ENCODE measurements around the gene DDX39A. TPM values are rescaled to one million over a fixed set of nuclear protein-coding genes. Genes with fewer than 3 reads are reported as not detected.
"Not testable (repeated sequence)": the region's sequence is repeated elsewhere in the genome, so short reads cannot be mapped to it uniquely, and the experiment has no call there.

The DDX39A gene
- total RNA-seq, 2 experiments from 2014 or later = 233 to 234 TPM

DNA sequence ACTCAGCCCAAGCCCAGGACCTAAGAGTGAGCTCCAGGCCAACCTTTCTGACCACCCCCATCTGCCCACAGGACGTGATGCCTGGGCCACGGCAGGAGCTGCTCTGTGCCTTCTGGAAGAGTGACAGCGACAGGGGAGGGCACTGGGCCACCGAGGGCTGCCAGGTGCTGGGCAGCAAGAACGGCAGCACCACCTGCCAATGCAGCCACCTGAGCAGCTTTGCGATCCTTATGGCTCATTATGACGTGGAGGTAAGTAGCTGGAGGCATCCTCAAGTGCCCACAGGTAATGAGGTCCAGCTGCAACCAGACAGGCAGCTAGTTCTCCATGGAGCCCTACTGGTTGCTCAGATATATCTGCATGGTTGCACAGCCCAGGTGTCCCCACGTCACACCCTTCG lies 14.8 kb downstream of the DDX39A start:
- Mint-ChIP-seq H3K36me3 (ENCODE audit: low read depth) (peaks cover 72% of the 10 kb centered on the region), H3K9me3 (no peaks in the 10 kb centered on the region), H3K27ac (peak overlapping the region; percentile 30), H3K27me3 (no peaks in the 10 kb centered on the region), H3K4me3 (no peak overlapping the region), H3K4me1 (peaks cover 29% of the 10 kb centered on the region)
- no peak for DNase-seq
- ChIA-PET CTCF (interaction anchor here (0.5 to 4.1 kb wide), 9 partner anchors 11 to 267 kb away, joined by 3 to 37 read pairs (median 3); partner anchors contain the start of gene ADGRE5), POLR2A (interaction anchor here (1.0 to 17.7 kb wide), 13 partner anchors 8 to 523 kb away, joined by 3 to 218 read pairs (median 5); partner anchors contain the start of genes ADGRE5, ASF1B, DDX39A and DNAJB1)

DNA sequence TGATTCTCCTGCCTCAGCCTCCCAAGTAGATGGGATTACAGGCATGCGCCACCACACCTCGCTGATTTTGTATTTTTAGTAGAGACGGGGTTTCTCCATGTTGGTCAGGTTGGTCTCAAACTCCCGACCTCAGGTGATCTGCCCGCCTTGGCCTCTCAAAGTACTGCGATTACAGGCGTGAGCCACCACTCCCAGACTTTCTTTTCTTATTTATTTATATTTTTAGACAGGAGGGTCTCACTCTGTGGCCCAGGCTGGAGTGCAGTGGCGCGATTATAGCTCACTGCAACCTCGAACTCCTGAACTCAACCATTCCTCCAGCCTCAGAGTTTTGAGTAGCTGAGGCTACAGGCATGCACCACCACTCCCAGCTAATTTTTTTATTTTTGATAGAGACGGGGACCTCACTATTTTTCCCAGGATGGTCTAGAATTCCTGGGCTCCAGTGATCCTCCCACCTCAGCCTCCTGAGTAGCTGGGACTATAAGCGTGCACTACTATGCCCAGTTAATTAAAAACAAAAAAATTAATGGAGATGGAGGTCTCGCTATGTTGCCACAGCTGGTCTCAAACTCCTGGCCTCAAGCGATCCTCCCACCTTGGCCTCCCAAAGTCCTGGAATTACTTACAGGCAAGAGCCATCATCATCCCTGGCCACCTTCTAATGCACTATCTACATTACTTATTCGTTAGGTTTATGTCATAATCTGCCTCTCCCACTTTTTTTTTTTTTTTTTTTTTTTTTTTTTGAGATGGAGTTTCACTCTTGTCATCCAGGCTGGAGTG lies 15.8 kb downstream of the DDX39A start:
- not testable (repeated sequence) for DNase-seq, H3K27ac Mint-ChIP-seq

DNA sequence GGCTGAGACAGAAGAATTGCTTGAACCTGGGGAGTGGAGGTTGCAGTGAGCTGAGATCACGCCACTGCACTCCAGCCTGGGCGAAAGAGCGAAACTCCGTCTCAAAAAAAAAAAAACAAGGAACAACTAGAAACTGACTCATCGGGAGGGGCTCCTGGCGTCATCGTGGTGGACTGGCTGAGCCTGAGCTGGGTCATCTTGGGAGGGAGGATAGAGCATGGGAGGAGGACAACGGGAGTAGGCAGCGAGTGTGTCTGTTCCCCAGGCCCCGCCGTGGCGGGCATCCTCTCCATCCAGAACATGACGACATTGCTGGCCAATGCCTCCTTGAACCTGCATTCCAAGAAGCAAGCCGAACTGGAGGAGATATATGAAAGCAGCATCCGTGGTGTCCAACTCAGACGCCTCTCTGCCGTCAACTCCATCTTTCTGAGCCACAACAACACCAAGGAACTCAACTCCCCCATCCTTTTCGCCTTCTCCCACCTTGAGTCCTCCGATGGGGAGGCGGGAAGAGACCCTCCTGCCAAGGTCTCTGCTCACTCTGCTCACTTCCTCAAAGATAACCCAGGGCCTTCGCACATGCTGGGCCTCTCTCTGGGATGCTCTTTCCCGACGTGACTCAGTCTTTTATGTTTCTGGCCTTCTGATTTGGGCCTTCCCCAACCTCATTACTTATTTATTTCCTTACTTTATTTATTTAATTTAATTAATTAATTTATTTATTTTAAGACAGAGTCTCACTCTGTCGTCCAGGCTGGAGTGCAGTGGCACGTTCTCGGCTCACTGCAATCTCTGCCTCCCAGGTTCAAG lies 16.6 kb downstream of the DDX39A start:
- H3K27me3 Mint-ChIP-seq = no peaks in the 10 kb centered on the region
- DNase-seq = no peak
- peaks cover 70% of the 10 kb centered on the region for H3K36me3 Mint-ChIP-seq (ENCODE audit: low read depth)
- H3K4me3 Mint-ChIP-seq = no peak overlapping the region
- CTCF ChIA-PET = interaction anchor here (1.9 kb wide), 1 partner anchor 266 kb away, joined by 6 read pairs; the partner anchor contains the start of gene ASF1B
- POLR2A ChIA-PET = interaction anchor here (1.4 to 17.7 kb wide), 5 partner anchors 8 to 37 kb away, joined by 3 to 218 read pairs (median 117); partner anchors contain the start of genes ADGRE5 and DDX39A
- peaks cover 20% of the 10 kb centered on the region for H3K4me1 Mint-ChIP-seq
- no peaks in the 10 kb centered on the region for H3K9me3 Mint-ChIP-seq
- peak overlapping the region; percentile 21 for H3K27ac Mint-ChIP-seq

More for the DNA sequence above, 15.8 kb downstream of the DDX39A start:
- Mint-ChIP-seq H3K36me3 (ENCODE audit: low read depth) (peaks cover 71% of the 10 kb centered on the region), H3K4me1 (peaks cover 21% of the 10 kb centered on the region)
- H3K27me3 Mint-ChIP-seq, H3K9me3 Mint-ChIP-seq, H3K4me3 Mint-ChIP-seq: not testable (repeated sequence)
- ChIA-PET POLR2A (interaction anchor here (1.2 to 17.7 kb wide), 7 partner anchors 10 to 522 kb away, joined by 3 to 218 read pairs (median 22); partner anchors contain the start of genes ADGRE5, ASF1B and DDX39A), CTCF (interaction anchor here (0.6 to 4.1 kb wide), 4 partner anchors 13 to 358 kb away, joined by 3 to 37 read pairs (median 5); partner anchors contain the start of gene ASF1B)

DNA sequence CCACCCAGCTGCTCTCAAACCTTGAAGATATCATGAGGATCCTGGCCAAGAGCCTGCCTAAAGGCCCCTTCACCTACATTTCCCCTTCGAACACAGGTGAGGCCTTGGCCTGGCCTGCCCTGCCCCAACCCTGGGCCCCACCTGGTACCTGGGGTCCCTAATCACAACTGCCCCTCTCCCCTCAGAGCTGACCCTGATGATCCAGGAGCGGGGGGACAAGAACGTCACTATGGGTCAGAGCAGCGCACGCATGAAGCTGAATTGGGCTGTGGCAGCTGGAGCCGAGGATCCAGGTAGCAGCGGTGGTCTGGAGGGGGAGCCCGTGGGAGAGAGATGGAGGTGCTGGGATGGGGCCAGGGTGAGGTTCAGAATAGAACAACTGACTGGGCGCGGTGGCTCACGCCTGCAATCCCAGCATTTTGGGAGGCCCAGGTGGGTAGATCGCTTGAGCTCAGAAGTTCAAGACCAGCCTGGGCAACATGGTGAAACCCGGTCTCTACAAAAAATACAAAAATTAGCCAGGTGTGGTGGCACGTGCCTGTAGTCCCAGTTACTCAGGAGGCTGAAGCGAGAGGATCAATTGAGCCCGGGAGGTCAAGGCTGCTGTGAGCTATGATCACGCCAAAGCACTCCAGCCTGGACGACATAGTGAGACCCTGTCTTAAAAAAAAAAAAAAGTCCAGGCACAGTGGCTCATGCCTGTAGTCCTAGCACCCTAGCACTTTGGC lies 17.5 kb downstream of the DDX39A start:
- H3K27ac Mint-ChIP-seq = no peak overlapping the region
- H3K36me3 Mint-ChIP-seq (ENCODE audit: low read depth) = peaks cover 70% of the 10 kb centered on the region
- CTCF ChIA-PET = interaction anchor here (0.8 to 1.9 kb wide), 2 partner anchors 40 to 265 kb away, joined by 4 to 6 read pairs; partner anchors contain the start of gene ASF1B
- H3K27me3 Mint-ChIP-seq = no peaks in the 10 kb centered on the region
- H3K4me1 Mint-ChIP-seq = peaks cover 17% of the 10 kb centered on the region
- no peak overlapping the region for H3K4me3 Mint-ChIP-seq
- POLR2A ChIA-PET = interaction anchor here (1.4 to 17.7 kb wide), 4 partner anchors 9 to 35 kb away, joined by 3 to 218 read pairs (median 64); partner anchors contain the start of genes ADGRE5 and DDX39A
- DNase-seq = no peak
- no peaks in the 10 kb centered on the region for H3K9me3 Mint-ChIP-seq

DNA sequence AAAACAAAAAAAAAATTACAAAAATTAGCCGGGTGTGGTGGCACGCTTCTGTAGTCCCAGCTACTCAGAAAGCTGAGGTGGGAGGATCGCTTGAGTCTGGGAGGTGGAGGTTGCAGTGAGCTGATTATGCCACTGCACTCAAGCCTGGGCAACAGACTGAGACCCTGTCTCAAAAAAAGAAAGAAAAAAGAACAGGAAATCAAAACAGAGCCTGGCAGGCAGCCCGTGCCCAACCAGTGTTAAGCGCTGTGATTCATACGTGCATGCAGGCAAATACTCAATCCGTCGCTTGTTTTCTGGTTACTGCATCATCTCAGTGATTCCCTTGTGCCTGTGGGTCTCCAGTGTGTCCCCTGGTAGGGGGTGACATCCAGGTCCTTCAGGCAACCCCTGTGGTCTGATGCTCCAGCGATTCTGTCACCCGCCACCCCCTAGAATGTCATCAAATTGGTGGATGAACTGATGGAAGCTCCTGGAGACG lies 18.1 kb downstream of the DDX39A start:
- Mint-ChIP-seq H3K36me3 (ENCODE audit: low read depth) (peaks cover 70% of the 10 kb centered on the region), H3K4me1 (peaks cover 13% of the 10 kb centered on the region), H3K27me3 (no peaks in the 10 kb centered on the region), H3K9me3 (no peaks in the 10 kb centered on the region), H3K27ac (no peak overlapping the region), H3K4me3 (no peak overlapping the region)
- ChIA-PET POLR2A (interaction anchor here (2.6 to 17.7 kb wide), 3 partner anchors 10 to 20 kb away, joined by 10 to 218 read pairs (median 117); partner anchors contain the start of genes ADGRE5 and DDX39A), CTCF (interaction anchor here (0.8 kb wide), 1 partner anchor 39 kb away, joined by 4 read pairs; no protein-coding TSS in a partner anchor)
- no peak for DNase-seq

DNA sequence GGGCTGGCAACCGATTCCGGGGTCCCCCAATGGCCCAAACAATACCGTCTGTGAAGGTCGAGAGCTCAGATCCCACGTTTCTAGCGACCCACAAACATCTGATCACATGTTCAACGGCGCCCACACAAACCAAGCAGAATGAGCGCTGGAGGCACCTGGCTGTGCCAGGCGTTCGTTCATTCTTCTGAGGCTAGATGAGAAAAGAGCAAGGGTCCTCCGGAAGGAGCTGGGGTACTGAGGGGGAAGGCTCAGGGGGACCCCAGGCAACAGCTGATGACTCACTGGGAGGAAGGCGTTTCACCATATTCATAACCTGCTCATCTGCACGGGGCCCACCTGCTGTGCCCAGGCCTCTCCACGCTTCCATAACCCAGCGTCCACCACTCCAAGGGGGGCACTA lies 22.0 kb downstream of the DDX39A start:
- peaks cover 75% of the 10 kb centered on the region for H3K36me3 Mint-ChIP-seq (ENCODE audit: low read depth)
- CTCF ChIA-PET, H3K4me3 Mint-ChIP-seq, H3K4me1 Mint-ChIP-seq, H3K27me3 Mint-ChIP-seq, H3K27ac Mint-ChIP-seq, H3K9me3 Mint-ChIP-seq, DNase-seq: not testable (repeated sequence)
- POLR2A ChIA-PET = interaction anchor here (0.6 to 7.4 kb wide), 5 partner anchors 8 to 15 kb away, joined by 3 to 58 read pairs (median 5); partner anchors contain the start of gene ADGRE5

DNA sequence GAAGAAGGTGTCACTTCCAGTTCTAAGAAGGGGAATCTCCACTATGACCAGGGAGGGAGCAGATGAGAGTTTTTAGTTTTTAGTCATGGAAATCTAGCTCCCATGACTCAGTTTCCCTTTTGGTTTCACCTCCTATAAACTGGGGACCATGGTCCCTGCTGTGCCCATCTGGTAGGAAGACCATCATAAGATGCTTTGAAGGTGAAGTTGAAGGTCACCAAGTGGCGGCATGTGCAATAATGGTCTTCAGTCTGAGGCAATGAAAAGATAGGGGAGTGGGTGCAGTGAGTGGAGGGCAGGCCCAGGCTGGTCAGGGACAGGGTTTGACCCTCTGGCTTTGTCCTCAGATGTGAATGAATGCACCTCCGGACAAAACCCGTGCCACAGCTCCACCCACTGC lies 22.4 kb downstream of the DDX39A start:
- POLR2A ChIA-PET = interaction anchor here (0.6 to 7.4 kb wide), 4 partner anchors 8 to 14 kb away, joined by 3 to 58 read pairs (median 4); partner anchors contain the start of gene ADGRE5
- not testable (repeated sequence) for H3K9me3 Mint-ChIP-seq

DNA sequence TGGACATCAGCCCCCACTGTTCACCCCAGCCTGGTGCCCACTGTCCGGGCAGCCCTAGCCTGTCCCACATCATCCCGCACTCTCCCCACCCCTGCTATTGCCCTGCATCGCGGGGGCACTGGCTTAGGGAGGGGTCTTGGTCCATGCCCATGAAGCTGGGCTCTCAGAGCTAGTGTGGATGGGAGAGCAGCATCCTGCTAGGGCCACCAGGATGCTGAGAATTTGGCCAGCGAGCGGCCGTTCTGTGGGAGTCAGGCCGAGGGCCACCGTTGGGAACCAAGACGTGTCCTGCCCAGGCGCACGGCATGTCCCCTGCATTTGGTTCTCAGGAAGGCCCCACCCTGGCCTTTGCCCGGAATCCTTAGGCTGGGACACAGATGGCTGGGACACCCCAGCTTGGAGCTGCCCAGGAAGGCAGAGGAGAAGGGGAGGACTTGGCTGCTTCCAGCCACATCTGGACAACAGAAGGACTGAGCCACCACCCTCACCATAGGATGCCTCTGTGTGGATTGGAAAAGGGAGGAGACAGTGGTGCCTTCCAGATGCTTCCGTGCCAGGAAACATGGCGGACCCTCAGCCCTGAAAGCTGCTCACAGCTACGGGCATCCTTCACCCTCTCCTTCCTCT lies 23.3 kb downstream of the DDX39A start:
- Mint-ChIP-seq H3K9me3 (no peaks in the 10 kb centered on the region), H3K4me1 (peaks cover 11% of the 10 kb centered on the region), H3K36me3 (ENCODE audit: low read depth) (peaks cover 74% of the 10 kb centered on the region), H3K27me3 (no peaks in the 10 kb centered on the region), H3K4me3 (no peak overlapping the region), H3K27ac (no peak overlapping the region)
- ChIA-PET CTCF (interaction anchor here (0.7 to 1.2 kb wide), 2 partner anchors 11 to 12 kb away, joined by 3 to 4 read pairs; no protein-coding TSS in a partner anchor), POLR2A (interaction anchor here (0.6 to 7.4 kb wide), 5 partner anchors 9 to 32 kb away, joined by 3 to 58 read pairs (median 4); partner anchors contain the start of gene ADGRE5)
- no peak for DNase-seq

More for the DNA sequence above, 22.4 kb downstream of the DDX39A start:
- H3K4me3 Mint-ChIP-seq, H3K4me1 Mint-ChIP-seq, DNase-seq, H3K27me3 Mint-ChIP-seq, H3K27ac Mint-ChIP-seq, CTCF ChIA-PET: not testable (repeated sequence)
- H3K36me3 Mint-ChIP-seq (ENCODE audit: low read depth) = peaks cover 74% of the 10 kb centered on the region

DNA sequence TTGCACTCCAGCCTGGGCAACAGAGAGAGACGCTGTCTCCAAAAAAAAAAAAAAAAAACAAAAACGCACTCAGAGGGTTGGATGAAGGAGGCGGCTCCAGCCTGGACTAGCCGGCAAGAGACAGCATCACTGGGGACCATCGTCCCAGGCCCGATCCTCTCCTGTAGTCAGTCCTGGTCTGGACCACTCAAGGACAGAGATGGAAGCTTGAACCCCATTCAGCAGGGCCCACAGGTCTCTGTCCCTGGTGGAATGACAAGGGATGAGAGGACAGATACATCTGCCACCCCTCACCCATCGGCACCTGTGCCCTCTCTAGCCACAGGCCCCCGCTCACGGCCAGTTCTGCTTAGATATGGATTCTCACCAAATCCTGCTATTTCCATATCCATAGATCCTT lies 23.9 kb downstream of the DDX39A start:
- CTCF ChIA-PET = interaction anchor here (1.2 kb wide), 1 partner anchor 11 kb away, joined by 3 read pairs; no protein-coding TSS in a partner anchor
- no peaks in the 10 kb centered on the region for H3K9me3 Mint-ChIP-seq
- peaks cover 14% of the 10 kb centered on the region for H3K4me1 Mint-ChIP-seq
- H3K27ac Mint-ChIP-seq = no peak overlapping the region
- no peaks in the 10 kb centered on the region for H3K27me3 Mint-ChIP-seq
- no peak overlapping the region for H3K4me3 Mint-ChIP-seq
- POLR2A ChIA-PET = interaction anchor here (1.1 to 7.4 kb wide), 5 partner anchors 10 to 32 kb away, joined by 3 to 58 read pairs (median 4); partner anchors contain the start of gene ADGRE5
- no peak for DNase-seq
- H3K36me3 Mint-ChIP-seq (ENCODE audit: low read depth) = peaks cover 75% of the 10 kb centered on the region

DNA sequence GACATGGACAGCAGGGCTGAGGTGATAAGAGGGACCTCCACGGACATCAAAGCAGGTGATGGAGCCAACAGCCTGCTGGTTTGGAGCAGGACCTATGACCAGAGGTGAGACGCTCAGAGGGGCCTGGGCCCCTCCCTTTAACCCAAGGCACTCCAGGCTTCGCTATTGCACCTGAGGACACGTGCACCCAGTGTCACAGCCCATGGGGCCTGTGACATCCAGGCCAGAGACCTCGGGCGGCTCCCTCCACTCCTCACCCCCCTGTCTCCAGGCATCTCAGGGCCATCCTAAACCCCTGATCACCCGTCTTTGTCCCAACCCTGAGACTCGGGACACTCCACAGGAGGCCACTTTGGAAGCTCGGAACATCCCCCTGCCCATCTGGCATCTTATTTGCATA lies 25.0 kb downstream of the DDX39A start:
- peaks cover 14% of the 10 kb centered on the region for H3K4me1 Mint-ChIP-seq
- DNase-seq = no peak
- H3K36me3 Mint-ChIP-seq (ENCODE audit: low read depth) = peaks cover 82% of the 10 kb centered on the region
- H3K27me3 Mint-ChIP-seq = no peaks in the 10 kb centered on the region
- H3K4me3 Mint-ChIP-seq = no peak overlapping the region
- ChIA-PET POLR2A (interaction anchor here (1.2 to 7.4 kb wide), 6 partner anchors 11 to 31 kb away, joined by 3 to 58 read pairs (median 4); partner anchors contain the start of gene ADGRE5), CTCF (interaction anchor here (0.6 to 1.1 kb wide), 2 partner anchors 29 to 33 kb away, joined by 4 to 6 read pairs; no protein-coding TSS in a partner anchor)
- H3K9me3 Mint-ChIP-seq = no peaks in the 10 kb centered on the region
- H3K27ac Mint-ChIP-seq = no peak overlapping the region

DNA sequence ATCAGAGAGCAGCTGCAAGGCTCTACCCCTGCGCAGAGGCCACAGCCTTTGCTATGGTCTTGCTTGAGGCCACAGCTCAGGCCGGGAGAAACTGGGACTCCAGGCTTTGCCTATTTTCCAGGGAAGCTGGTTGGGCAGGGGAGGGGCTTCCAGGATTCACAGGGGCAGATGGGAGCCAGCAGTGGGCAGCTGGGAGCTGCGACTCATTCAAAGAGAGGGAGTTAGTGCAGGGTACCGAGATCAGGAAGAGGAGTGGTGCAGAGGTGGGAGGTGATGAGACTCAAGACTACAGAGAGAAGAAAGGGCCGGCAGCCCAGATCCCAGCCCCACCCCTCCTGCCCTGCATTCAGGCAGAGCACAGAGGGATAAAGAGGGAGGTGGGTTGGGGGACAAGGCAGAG lies 25.8 kb downstream of the DDX39A start:
- Mint-ChIP-seq H3K9me3 (no peaks in the 10 kb centered on the region), H3K4me1 (peaks cover 18% of the 10 kb centered on the region), H3K36me3 (ENCODE audit: low read depth) (peaks cover 80% of the 10 kb centered on the region), H3K4me3 (no peak overlapping the region), H3K27me3 (no peaks in the 10 kb centered on the region), H3K27ac (no peak overlapping the region)
- DNase-seq = no peak
- CTCF ChIA-PET = no interaction called here
- POLR2A ChIA-PET = interaction anchor here (1.0 to 7.4 kb wide), 6 partner anchors 10 to 38 kb away, joined by 3 to 58 read pairs (median 5); partner anchors contain the start of gene ADGRE5

Measured in activated CD4-positive, alpha-beta memory T cell treated with anti-CD3 and anti-CD28 coated beads, Interleukin-2, amount 10 ng/mL, durations not matched to agents 7 days and 5 days (primary cell).